Right lung (tissue), 10 donors: ENCODE measurements around the gene ZNF638. TPM values are rescaled to one million over a fixed set of nuclear protein-coding genes. Genes with fewer than 3 reads are reported as not detected.
"Not testable (repeated sequence)": the region's sequence is repeated elsewhere in the genome, so short reads cannot be mapped to it uniquely, and the experiment has no call there.

Experiments used
- DNase-seq, 2 donors: peaks; one replicate each; pipeline ENCODE4 v3.0.0-alpha.2; 2013
- long read RNA-seq, 8 donors: transcript quantifications; one replicate each; lab custom pipeline, GENCODE V29; 2026
- polyA plus RNA-seq, 5 donors: library from polyadenylated mRNA; unstranded; fragments of 120-200 nt; gene quantifications; one replicate each; pipeline versions ENCODE4 v1.2.1 to v1.2.3, GENCODE V29; 2013; ENCODE audit warnings: inconsistent platforms in 1 of 5, low replicate concordance in 1 of 5; ENCODE audit not compliant: insufficient read length in 5 of 5, insufficient read depth in 1 of 5

Gene ZNF638, protein sequence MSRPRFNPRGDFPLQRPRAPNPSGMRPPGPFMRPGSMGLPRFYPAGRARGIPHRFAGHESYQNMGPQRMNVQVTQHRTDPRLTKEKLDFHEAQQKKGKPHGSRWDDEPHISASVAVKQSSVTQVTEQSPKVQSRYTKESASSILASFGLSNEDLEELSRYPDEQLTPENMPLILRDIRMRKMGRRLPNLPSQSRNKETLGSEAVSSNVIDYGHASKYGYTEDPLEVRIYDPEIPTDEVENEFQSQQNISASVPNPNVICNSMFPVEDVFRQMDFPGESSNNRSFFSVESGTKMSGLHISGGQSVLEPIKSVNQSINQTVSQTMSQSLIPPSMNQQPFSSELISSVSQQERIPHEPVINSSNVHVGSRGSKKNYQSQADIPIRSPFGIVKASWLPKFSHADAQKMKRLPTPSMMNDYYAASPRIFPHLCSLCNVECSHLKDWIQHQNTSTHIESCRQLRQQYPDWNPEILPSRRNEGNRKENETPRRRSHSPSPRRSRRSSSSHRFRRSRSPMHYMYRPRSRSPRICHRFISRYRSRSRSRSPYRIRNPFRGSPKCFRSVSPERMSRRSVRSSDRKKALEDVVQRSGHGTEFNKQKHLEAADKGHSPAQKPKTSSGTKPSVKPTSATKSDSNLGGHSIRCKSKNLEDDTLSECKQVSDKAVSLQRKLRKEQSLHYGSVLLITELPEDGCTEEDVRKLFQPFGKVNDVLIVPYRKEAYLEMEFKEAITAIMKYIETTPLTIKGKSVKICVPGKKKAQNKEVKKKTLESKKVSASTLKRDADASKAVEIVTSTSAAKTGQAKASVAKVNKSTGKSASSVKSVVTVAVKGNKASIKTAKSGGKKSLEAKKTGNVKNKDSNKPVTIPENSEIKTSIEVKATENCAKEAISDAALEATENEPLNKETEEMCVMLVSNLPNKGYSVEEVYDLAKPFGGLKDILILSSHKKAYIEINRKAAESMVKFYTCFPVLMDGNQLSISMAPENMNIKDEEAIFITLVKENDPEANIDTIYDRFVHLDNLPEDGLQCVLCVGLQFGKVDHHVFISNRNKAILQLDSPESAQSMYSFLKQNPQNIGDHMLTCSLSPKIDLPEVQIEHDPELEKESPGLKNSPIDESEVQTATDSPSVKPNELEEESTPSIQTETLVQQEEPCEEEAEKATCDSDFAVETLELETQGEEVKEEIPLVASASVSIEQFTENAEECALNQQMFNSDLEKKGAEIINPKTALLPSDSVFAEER (N-terminal part only)
- polyA plus RNA-seq: 100 to 1,000 TPM; 184 to 264 (median 246) TPM
- long read RNA-seq, donor 1, transcript ZNF638-206 (2 exons, 931 nt): major isoform, 10 of 89 reads
- long read RNA-seq, donor 1, partial matches to known transcripts: 75 of 89 reads
- long read RNA-seq, donor 1, other reads (novel, unspliced or antisense): 0 of 89 reads
- long read RNA-seq, donor 2, partial matches to known transcripts: 11 of 17 reads
- long read RNA-seq, donor 2, other reads (novel, unspliced or antisense): 0 of 17 reads
- long read RNA-seq, donor 3, transcript ZNF638-206 (2 exons, 931 nt): major isoform, 7 of 48 reads
- long read RNA-seq, donor 3, partial matches to known transcripts: 37 of 48 reads
- long read RNA-seq, donor 3, other reads (novel, unspliced or antisense): 0 of 48 reads
- long read RNA-seq, donor 4, partial matches to known transcripts: 24 of 31 reads
- long read RNA-seq, donor 4, other reads (novel, unspliced or antisense): 0 of 31 reads
- long read RNA-seq, donor 5, transcript ZNF638-206 (2 exons, 931 nt): major isoform, 11 of 65 reads
- long read RNA-seq, donor 5, partial matches to known transcripts: 50 of 65 reads
- long read RNA-seq, donor 5, other reads (novel, unspliced or antisense): 0 of 65 reads
- long read RNA-seq, donor 6, transcript ZNF638-206 (2 exons, 931 nt): major isoform, 11 of 67 reads
- long read RNA-seq, donor 6, partial matches to known transcripts: 53 of 67 reads
- long read RNA-seq, donor 6, other reads (novel, unspliced or antisense): 0 of 67 reads
- long read RNA-seq, donor 7, partial matches to known transcripts: 0 of 5 reads
- long read RNA-seq, donor 7, other reads (novel, unspliced or antisense): 0 of 5 reads
- long read RNA-seq, donor 8, partial matches to known transcripts: 7 of 11 reads
- long read RNA-seq, donor 8, other reads (novel, unspliced or antisense): 0 of 11 reads

DNA sequence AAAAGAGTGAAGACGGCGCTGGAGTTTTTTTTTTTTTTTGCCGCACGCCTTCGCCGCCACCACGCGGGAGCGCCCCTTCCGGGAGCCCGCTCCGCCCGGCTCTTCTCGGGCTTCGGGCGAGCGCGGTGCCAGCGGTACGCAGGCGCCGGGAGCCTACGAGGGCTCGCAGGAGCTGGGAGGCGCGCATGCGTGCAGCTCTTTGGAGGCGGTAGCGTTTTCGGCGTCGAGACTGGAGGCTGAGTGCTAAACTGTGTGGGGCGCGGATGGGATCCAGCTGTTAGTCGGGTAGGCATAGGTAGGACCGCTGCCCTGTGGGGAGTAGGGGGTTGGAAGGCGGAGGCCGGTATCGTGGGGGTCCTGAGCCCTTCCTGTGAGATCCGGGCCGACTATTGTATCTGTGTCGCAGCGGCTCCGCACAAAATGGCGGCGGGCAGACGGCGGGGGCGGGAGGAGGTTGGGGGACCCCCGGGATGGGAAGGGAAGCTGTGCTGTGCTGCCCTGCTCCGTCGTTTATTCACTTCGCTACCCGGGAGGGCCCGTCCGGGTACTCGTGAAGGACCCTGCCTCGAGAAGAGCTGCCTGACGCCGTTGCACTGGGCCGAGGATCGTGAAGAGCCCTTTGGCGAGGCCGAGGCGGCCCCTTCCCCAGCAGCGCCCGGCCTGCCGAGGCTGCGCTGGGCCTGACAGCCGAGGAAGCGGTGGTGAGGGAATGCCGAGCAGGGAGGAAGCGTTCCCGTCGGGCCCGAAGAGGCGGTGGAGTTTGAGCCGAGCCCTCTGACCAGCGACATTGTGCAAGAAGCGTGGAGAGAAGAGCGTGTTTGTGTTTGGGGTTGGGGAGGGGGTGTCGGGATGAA is at the start of gene ZNF638:
TSS of gene ZNF638 (plus strand) at position 202 of the 854 bp plus-strand sequence. CDS start 17,173 bp downstream, outside the sequence.
- DNase-seq: peak; percentile 96

DNA sequence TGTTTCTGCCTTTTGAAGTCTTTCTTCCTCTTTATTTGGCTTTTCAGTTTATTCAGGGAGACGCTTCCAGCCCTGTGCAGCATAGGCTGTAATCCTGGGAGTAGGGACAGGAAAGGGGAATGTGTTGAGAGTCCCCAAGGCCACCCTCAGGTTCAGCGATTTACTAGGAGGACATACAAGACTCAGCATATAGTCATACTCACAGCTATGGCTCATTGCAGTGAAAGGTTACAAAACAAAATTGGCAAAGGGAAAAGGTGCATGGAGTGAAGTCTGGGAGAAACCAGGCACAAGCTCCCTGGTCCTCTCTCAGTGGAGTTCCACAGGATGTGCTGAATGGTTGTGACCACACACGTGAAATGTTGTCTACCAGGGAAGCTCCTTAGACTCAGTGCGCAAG is 49.6 kb upstream of the ZNF638 start:
- DNase-seq: no peak

DNA sequence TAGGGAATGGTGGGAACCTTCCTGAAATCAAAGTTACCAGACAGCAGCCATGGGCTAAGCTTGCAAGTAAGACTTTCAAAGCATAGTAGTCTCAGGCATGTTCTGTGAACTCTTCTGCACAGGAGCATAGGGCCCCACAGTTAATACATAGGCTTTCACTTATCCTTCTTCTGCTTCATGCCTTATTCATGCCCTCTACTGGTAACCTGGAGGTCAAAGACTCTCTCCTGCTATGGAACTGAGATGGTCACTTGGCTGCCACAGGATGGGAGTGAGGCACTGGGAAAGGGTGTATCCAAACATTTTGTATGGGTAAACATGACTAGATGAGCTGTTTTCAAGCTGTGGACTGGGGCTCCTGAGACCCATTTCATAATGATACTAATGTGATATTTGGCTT is 49.1 kb upstream of the ZNF638 start:
- no peak for DNase-seq

DNA sequence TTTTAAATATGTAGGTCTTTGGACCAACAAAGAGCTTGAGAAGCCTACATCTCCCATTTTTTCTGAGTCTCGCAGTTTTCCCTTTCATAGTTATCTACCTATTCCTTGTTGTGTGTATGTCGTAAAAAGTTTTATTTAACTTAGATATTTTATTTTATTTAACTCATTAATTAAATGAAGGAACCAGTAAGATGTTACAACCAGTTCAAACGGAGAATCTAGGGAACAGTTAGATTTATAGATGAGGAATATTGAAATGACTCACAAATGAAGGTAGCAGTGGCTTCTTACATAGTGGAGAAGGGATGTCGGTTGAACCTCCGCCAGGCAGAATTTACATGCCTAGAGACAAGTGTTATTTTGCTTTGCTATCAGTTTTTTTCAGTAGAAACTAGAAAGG is 48.5 kb upstream of the ZNF638 start:
- DNase-seq: no peak

DNA sequence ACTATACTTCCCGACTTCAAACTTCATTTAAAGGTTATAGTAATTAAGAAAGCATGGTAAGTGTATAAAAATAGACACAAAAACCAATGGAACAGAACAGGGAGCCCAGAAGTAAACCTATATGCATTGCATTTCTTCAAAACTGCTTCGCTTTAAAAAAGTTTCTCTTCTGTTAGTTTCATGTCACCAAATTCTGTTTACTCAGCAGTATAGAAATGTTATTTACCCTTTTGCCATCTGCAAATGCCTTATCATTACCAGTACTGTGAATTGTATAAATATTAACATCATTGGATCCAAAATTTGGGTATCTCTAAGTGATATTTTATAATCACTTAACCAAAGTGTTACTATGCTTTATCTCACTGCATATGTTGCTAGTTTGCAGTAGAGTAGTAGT is 45.9 kb upstream of the ZNF638 start:
- no peak for DNase-seq

DNA sequence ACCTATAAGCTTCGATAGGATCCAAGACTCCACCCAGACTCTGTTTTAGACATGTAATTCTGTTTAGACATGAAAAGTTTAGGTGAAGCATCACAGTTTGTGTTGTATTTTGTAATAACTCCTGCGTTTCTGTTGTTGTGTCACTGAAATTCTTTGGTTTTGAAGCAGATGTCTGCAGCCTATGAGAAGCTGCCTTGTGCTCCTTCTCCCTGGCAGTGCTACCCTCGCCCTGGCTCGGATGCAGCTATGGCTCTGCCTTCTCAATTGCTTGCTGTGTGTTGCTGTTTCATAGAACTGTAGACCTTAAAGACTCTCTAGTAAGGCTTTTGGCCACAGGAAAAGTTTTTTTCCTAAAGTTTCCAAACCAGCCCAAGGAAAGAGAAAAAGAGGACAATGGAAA is 40.2 kb upstream of the ZNF638 start:
- no peak for DNase-seq

DNA sequence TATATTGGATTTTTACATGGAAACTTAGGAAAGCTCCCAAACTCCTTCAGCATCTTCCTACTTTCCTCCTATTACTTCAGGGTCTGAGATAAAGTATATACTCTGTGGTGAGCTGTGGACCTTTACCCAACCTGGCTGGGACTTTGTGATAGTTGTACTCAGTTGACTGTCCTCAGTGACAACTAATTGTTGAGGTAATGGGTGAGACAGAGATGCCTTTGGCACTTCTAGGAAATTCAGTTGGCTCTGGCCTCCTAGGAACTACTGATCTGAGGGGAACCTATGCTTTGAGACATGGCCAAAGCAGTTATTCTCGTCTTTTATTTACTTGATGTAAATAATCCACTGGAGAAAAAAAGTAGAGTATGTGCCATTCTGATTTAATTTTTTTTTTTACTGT is 39.4 kb upstream of the ZNF638 start:
- no peak for DNase-seq

DNA sequence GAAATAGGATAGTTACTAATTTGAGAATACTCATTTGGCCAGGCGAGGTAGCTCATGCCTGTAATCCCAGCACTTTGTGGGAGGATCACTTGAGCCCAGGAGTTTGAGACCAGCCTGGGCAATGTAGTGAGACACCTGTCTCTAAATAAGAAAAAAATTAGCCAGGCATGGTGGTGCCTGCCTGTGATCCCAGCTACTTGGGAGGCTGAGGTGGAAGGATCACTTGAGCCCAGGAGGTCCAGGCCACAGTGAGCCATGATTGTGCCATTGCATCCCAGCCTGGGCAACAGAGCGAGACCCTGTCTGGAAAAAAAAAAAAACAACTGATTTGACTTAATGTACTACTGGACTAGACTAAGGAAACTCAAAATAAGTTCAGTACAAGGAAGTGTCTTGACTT is 32.7 kb upstream of the ZNF638 start:
- no peak for DNase-seq

DNA sequence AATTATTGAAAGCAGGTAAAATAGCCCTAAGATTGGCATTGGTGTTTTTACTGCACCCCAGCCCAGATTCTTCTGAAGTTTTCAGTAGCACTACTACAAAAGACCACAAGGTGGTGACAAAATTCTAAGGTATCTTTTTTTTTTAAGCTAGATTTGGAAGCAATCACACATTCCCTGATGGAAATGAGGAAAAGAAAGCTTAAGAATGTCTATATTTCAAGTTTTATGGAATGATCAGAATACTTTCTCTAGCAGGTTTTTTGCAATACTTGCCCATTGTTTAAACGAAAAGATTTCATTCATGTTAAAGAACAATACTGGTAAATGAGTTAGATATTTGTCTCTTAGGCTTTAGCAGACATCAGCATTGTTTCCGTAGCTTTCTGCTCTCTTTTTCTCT is 32.1 kb upstream of the ZNF638 start:
- peak; percentile 7 to 17 for DNase-seq

DNA sequence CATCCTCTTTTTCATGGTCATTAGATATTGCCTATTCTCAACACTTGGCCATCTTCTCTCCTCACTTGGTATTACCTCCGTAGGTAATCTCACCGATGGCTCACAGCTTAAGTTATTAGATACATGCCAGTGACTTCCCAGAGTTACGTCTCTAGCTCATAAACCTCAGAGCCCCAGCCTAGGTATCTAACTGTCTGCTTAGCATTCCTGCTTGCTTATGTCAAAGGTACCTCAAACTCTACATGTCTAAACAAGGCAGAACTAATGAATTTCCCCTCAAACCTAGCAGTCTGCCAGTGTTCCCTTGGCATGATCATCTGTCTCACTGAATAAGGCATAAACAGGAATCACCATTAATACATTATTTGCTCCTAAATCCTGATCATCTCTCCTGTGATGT is 27.7 kb upstream of the ZNF638 start:
- no peak for DNase-seq

DNA sequence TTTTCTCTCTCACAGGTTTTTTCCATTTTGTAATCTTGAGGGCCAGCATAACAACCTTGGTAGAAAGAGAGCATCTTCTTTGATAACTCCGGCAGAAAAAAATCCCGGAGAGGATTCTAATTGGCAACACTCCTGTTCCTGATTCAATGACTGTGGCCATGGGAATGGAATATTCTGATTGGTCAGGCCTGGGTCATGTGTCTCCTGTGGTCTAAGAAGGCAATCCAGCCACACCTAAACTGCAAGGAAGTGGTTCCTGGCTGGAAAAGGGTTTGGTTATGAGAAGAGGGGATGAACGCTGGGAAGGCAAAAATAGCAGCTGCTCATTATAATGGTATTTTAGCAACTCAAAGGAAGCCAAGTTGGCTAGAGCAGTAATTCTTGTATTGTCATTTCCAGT is 24.8 kb upstream of the ZNF638 start:
- DNase-seq: no peak

DNA sequence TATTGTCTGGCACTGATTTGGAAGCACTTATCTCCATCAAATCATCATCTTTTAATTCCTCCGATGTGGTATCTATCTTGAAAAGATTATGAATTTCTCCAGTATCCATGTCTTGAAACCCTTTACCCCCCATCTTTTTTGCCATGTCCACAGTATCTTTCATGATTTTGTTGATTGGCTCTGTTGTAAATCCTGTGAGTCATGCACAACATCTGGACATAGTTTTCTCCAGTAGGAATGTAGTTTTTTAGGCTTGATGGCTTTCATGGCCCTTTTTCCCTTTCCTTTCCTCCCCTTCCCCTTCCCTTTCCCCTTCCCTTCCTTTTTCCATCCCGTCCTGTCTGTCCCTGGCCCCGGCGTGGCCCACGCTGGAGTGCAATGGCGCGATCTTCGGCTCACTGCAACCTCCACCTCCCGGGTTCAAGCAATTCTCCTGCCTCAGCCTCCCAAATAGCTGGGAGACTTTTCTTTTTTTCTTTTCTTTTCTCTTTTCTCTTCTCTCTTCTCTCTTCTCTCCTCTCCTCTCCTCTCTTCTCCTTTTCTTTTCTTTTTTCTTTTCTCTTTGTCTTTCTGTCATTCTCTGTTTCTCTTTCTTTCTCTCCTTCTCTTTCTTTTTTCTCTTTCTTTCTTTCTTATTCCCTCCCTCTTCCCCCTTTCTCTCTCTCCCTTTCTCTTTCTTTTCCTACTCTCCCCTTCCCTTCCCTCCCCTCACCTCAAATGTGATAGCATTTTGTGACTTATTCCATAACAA is 18.4 kb upstream of the ZNF638 start:
- DNase-seq: no peak

DNA sequence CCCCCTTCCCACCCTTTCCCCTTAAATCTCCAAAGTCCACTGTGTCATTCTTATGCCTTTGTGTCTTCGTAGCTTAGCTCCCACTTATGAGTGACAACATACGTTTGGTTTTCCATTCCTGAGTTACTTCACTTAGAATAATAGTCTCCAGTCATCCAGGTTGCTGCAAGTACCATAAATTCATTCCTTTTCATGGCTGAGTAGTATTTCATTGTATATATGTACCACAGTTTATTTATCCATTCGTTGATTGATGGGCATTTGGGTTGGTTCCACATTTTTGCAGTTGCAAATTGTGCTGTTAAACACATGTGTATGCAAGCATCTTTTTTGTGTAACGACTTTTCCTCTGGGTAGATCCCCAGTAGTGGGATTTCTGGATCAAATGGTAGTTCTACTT is 14.5 kb upstream of the ZNF638 start:
- no peak for DNase-seq

DNA sequence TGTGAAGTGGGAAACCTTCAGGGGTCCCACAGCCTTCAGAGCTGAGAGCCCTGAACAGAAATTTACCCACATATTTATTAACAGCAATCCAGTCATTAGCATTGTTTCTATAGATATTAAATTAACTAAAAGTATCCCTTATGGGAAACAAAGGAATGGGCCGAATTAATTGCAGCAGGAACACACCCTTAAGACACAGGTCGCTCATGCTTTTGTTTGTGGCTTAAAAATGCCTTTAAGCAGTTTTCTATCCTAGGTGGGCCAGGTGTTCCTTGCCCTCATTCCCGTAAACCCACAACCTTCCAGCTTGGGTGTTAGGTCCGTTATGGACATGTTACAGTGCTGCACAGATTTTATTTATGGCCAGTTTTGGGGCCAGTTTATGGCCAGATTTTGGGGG is 13.7 kb upstream of the ZNF638 start:
- not testable (repeated sequence) for DNase-seq

DNA sequence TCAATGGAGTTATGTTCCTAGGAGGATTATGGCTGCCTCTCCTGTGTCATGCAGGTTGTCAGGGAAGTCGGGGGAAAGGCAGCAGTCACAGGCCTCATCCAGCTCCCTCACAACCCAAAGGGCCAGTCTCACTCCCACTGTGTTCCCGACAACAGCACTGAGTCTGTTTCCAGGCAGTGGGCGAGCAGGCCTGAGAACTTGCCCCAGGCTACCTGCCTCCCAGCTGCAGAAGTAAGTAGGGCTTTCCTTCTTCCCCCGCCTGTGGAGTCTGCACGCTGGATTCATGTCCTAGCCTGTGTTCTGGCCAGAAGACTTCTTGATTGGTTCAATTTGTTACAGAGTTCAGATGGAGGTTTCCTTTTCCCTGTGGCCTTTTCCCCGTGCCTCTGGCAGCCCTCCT is 8.2 kb upstream of the ZNF638 start:
- no peak for DNase-seq

DNA sequence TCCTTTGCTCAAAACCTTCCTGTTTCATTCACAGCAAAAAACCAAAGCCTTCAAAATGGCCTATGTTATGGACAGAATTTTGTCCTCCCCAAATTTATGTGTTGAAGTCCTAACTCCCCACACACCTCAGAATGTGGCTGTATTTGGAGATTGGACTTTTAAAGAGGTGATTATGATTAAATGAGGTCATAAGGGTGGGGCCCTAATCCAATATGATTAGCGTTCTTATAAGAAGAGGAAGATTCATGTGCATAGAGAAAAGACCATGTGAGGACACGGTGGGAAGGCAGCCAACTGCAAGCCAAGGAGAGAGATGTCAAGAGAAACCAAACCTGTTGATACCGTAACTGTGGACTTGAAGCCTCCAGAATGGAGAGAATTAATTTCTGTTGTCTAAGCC is 4.6 kb upstream of the ZNF638 start:
- no peak for DNase-seq

DNA sequence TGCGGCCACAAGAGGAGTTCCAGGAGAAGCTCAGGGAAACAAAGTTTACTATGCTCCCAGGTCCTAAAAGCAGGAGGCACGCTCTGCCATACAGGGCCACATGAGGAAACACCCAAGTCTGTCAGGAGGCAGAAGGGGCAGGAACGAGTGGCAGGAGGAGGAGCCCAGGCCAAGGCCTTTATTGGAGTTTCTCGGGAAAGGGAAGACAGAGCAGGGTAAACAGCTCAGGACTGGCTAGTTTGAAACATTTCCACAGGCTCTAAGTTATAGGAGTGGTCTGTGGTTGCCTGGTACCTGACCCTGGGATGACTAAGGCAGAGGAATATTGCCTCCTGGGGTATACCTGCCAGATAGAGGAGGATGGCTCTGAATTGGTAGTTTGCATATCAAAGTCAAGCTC is 3.7 kb upstream of the ZNF638 start:
- no peak for DNase-seq

DNA sequence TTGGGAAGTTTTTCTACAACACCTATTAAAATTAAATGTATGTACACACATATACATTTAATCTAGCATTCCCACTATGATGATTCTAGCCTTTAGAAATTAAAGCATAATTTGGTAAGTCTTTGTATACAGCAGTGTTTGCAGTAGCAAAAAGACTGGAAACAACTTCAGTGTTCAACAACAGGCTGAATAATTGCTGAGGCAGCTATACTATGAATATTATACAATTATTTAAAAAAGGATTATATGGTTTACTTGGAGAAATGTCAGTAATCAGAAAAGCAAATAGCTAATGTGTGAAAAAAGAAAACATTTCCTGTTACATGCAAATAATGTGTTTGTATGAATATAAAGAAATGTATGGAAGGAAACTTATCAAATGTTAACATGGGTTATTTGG is 1.4 kb upstream of the ZNF638 start:
- no peak for DNase-seq
